ENCODE measurements around the gene GPR35.

The GPR35 gene

GRCh38 chr2:240589850-240590525 is 35.3 kb upstream of the GPR35 start:
- no peak for DNase-seq

GRCh38 chr2:240590681-240591111 is 34.6 kb upstream of the GPR35 start:
- no peak for DNase-seq

GRCh38 chr2:240591226-240591625 is 34.1 kb upstream of the GPR35 start:
- DNase-seq: no peak

GRCh38 chr2:240591784-240592183 is 33.5 kb upstream of the GPR35 start:
- DNase-seq: no peak

GRCh38 chr2:240593026-240593702 is 32.1 kb upstream of the GPR35 start:
- DNase-seq: no peak

GRCh38 chr2:240593703-240594451 is 31.4 kb upstream of the GPR35 start:
- DNase-seq: no peak

GRCh38 chr2:240594511-240595380 is 30.5 kb upstream of the GPR35 start:
- no peak for DNase-seq

- no peak for DNase-seq
Observed at GRCh38 chr2:240595381-240596079, 29.8 kb upstream of the GPR35 start.

GRCh38 chr2:240596080-240596460 is 29.2 kb upstream of the GPR35 start:
- DNase-seq: no peak

GRCh38 chr2:240596491-240596931 is 28.8 kb upstream of the GPR35 start:
- DNase-seq: no peak

GRCh38 chr2:240597054-240597418 is 28.2 kb upstream of the GPR35 start:
- DNase-seq: no peak

- DNase-seq: no peak
Observed at GRCh38 chr2:240597419-240598181, 27.7 kb upstream of the GPR35 start.

- DNase-seq: no peak
Observed at GRCh38 chr2:240598311-240598911, 26.9 kb upstream of the GPR35 start.

- DNase-seq: no peak
Observed at GRCh38 chr2:240599141-240599583, 26.1 kb upstream of the GPR35 start.

- DNase-seq: no peak
Observed at GRCh38 chr2:240600451-240600961, 24.8 kb upstream of the GPR35 start.

GRCh38 chr2:240601061-240601830 is 24.0 kb upstream of the GPR35 start:
- DNase-seq: no peak

GRCh38 chr2:240601831-240602160 is 23.5 kb upstream of the GPR35 start:
- DNase-seq: no peak

- no peak for DNase-seq
Observed at GRCh38 chr2:240602266-240603050, 22.8 kb upstream of the GPR35 start.
